Adrenal gland (tissue), 5 donors: ENCODE results near the gene TUBD1.

Experiments
- POLR2A ChIP-seq, 2 donors: fragments of 450-650 bp; IDR thresholded peaks; one replicate each; pipeline ENCODE4 v1.6.1; 2017; ENCODE audit warnings: antibody characterized with exemption in 2 of 2, mild to moderate bottlenecking in 2 of 2, moderate library complexity in 1 of 2
- TF ChIP-seq, protein P1 (sequence below), 6 experiments: fragments of 450-650 bp in 4 of 6; fragments of 200-600 bp in 2 of 6; sonication (generic) in 1 of 6; IDR thresholded peaks; 1 replicate in 5 of 6; 2 replicates in 1 of 6; pipeline versions ENCODE4 v1.5.1 to v1.8.0; 2016 to 2021; ENCODE audit warnings: antibody characterized with exemption in 6 of 6, mild to moderate bottlenecking in 2 of 6, moderate library complexity in 1 of 6
- donor health status: DM: no; HTN: no; CAD: no.

DNA sequence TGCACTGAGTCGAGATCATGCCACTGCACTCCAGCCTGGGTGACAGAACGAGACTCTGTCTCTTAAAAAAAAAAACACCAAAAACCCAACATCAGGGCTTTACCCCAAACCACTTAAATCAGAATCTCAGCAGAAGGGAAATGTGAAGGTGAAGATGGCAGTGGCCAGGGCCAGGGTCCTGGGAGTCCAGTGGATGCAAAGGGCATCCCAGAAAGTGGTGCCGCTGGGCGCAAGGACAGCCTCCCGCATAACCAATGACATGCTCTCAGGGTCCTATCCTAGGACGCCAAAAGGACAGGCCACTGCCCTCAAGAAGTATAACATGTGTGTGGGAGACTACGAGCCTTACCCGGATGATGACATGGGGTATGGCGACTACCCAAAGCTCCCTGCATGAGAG, 7.9 kb downstream of the TUBD1 start:
- no peak for TF ChIP-seq POLR2A (IDR thresholded peaks at IDR 0.05)
- TF ChIP-seq, protein P1, sequence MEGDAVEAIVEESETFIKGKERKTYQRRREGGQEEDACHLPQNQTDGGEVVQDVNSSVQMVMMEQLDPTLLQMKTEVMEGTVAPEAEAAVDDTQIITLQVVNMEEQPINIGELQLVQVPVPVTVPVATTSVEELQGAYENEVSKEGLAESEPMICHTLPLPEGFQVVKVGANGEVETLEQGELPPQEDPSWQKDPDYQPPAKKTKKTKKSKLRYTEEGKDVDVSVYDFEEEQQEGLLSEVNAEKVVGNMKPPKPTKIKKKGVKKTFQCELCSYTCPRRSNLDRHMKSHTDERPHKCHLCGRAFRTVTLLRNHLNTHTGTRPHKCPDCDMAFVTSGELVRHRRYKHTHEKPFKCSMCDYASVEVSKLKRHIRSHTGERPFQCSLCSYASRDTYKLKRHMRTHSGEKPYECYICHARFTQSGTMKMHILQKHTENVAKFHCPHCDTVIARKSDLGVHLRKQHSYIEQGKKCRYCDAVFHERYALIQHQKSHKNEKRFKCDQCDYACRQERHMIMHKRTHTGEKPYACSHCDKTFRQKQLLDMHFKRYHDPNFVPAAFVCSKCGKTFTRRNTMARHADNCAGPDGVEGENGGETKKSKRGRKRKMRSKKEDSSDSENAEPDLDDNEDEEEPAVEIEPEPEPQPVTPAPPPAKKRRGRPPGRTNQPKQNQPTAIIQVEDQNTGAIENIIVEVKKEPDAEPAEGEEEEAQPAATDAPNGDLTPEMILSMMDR (IDR thresholded peaks at IDR 0.05): no peak
